ENCODE data around the gene PCDHGB4.
"Not testable (repeated sequence)": the region's sequence is repeated elsewhere in the genome, so short reads cannot be mapped to it uniquely, and the experiment has no call there.

Gene PCDHGB4

DNA sequence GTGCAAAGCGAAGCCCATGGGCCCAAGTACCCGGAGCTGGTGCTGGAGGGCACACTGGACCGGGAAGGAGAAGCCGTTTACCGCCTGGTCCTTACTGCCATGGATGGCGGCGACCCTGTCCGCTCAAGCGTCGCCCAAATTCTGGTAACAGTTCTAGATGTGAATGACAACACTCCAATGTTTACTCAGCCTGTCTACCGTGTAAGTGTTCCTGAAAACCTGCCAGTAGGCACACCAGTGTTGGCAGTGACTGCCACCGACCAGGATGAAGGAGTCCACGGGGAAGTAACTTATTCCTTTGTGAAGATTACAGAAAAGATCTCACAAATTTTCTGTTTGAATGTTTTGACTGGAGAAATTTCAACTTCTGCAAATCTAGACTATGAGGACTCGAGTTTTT is 12.9 kb upstream of the PCDHGB4 start:
- DNase-seq (ENCODE audit: low spot score), result no peak
- no CpG with 5 or more reads among the region's 14 CpGs for WGBS, 2 donors (ENCODE audit: extremely low coverage in 2 of 2, insufficient read length in 2 of 2, insufficient replicate concordance in 1 of 2)

DNA sequence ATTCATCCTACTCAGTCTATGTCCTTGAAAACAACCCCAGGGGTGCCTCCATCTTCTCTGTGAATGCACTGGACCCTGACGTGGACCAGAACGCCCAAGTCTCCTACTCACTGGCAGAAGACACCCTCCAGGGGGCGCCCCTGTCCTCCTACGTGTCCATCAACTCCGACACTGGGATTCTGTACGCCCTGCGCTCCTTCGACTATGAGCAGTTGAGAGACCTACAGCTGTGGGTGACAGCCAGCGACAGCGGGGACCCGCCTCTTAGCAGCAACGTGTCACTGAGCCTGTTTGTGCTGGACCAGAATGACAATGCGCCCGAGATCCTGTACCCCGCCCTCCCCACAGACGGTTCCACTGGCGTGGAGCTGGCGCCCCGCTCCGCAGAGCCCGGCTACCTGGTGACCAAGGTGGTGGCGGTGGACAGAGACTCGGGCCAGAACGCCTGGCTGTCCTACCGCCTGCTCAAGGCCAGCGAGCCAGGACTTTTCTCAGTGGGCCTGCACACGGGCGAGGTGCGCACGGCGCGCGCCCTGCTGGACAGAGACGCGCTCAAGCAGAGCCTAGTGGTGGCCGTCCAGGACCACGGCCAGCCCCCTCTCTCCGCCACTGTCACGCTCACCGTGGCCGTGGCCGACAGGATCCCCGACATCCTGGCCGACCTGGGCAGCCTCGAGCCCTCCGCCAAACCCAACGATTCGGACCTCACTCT is 11.9 kb upstream of the PCDHGB4 start:
- not testable (repeated sequence) for H3K27ac ChIP-seq (replicated peaks; ENCODE audit: low read length); DNase-seq (ENCODE audit: low spot score); H3K23ac ChIP-seq (ENCODE audit: low read depth, low read length, poor library complexity); H3K14ac ChIP-seq (ENCODE audit: low read length); H4K91ac ChIP-seq (ENCODE audit: low read depth, low read length, poor library complexity); H2BK12ac ChIP-seq (ENCODE audit: low read length); H2AK5ac ChIP-seq (ENCODE audit: low read depth, low read length); H3K18ac ChIP-seq (ENCODE audit: low read length); H2AFZ ChIP-seq (ENCODE audit: low read length); H2BK15ac ChIP-seq (ENCODE audit: low read length); H3K79me1 ChIP-seq (ENCODE audit: low read depth, low read length); H3K27me3 ChIP-seq (ENCODE audit: control insufficient read depth in 3 of 3, insufficient read depth in 3 of 3, low read depth in 1 of 3, low read length in 3 of 3); H3K4ac ChIP-seq (ENCODE audit: low read length); H2BK120ac ChIP-seq (ENCODE audit: low read depth, low read length); H3K4me2 ChIP-seq (ENCODE audit: insufficient read depth, low read length, poor library complexity, severe bottlenecking); H2BK5ac ChIP-seq (ENCODE audit: low read length); H3K4me1 ChIP-seq (ENCODE audit: control insufficient read depth in 2 of 2, insufficient read depth in 1 of 2, low read depth in 1 of 2, low read length in 2 of 2); H3K36me3 ChIP-seq (replicated peaks in 1 of 2; ENCODE audit: control insufficient read depth in 2 of 2, insufficient read depth in 2 of 2, low read length in 2 of 2); H4K8ac ChIP-seq (ENCODE audit: low read depth, low read length); H3K4me3 ChIP-seq (ENCODE audit: low read length in 2 of 2); H3K9ac ChIP-seq (ENCODE audit: low read depth, low read length, poor library complexity)
- H3K9me3 ChIP-seq (replicated peaks in 1 of 2; ENCODE audit: control insufficient read depth in 2 of 2, insufficient read depth in 1 of 2, low read depth in 1 of 2, low read length in 2 of 2), result peaks cover 34 to 39% of the 10 kb centered on the region in 2 donors
- WGBS, 2 donors (ENCODE audit: extremely low coverage in 2 of 2, insufficient read length in 2 of 2, insufficient replicate concordance in 1 of 2), result no CpG with 5 or more reads among the region's 48 CpGs

More for the DNA sequence above, 12.9 kb upstream of the PCDHGB4 start:
- no peak overlapping the region for H3K4ac ChIP-seq (ENCODE audit: low read length)
- peaks cover 39 to 42% of the 10 kb centered on the region in 2 donors for H3K9me3 ChIP-seq (replicated peaks in 1 of 2; ENCODE audit: control insufficient read depth in 2 of 2, insufficient read depth in 1 of 2, low read depth in 1 of 2, low read length in 2 of 2)
- peaks cover 0 to 1% of the 10 kb centered on the region in 2 donors for H3K36me3 ChIP-seq (replicated peaks in 1 of 2; ENCODE audit: control insufficient read depth in 2 of 2, insufficient read depth in 2 of 2, low read length in 2 of 2)
- no peak overlapping the region for H2AK5ac ChIP-seq (ENCODE audit: low read depth, low read length)
- no peak overlapping the region for H4K91ac ChIP-seq (ENCODE audit: low read depth, low read length, poor library complexity)
- no peak overlapping the region for H2AFZ ChIP-seq (ENCODE audit: low read length)
- no peak overlapping the region for H3K4me2 ChIP-seq (ENCODE audit: insufficient read depth, low read length, poor library complexity, severe bottlenecking)
- no peak overlapping the region for H2BK15ac ChIP-seq (ENCODE audit: low read length)
- H3K14ac ChIP-seq (ENCODE audit: low read length), result no peak overlapping the region
- no peak overlapping the region for H3K18ac ChIP-seq (ENCODE audit: low read length)
- H2BK12ac ChIP-seq (ENCODE audit: low read length), result no peak overlapping the region
- H3K79me1 ChIP-seq (ENCODE audit: low read depth, low read length), result no peaks in the 10 kb centered on the region
- H3K27ac ChIP-seq (replicated peaks; ENCODE audit: low read length), result no peak overlapping the region
- no peak overlapping the region for H2BK120ac ChIP-seq (ENCODE audit: low read depth, low read length)
- H2BK5ac ChIP-seq (ENCODE audit: low read length), result no peak overlapping the region
- no peak overlapping the region for H3K4me3 ChIP-seq (ENCODE audit: low read length in 2 of 2)
- H3K23ac ChIP-seq (ENCODE audit: low read depth, low read length, poor library complexity), result no peak overlapping the region
- no peak overlapping the region for H4K8ac ChIP-seq (ENCODE audit: low read depth, low read length)
- H3K4me1 ChIP-seq (ENCODE audit: control insufficient read depth in 2 of 2, insufficient read depth in 1 of 2, low read depth in 1 of 2, low read length in 2 of 2), result no peaks in the 10 kb centered on the region
- no peak overlapping the region for H3K9ac ChIP-seq (ENCODE audit: low read depth, low read length, poor library complexity)
- no peaks in the 10 kb centered on the region for H3K27me3 ChIP-seq (ENCODE audit: control insufficient read depth in 3 of 3, insufficient read depth in 3 of 3, low read depth in 1 of 3, low read length in 3 of 3)

DNA sequence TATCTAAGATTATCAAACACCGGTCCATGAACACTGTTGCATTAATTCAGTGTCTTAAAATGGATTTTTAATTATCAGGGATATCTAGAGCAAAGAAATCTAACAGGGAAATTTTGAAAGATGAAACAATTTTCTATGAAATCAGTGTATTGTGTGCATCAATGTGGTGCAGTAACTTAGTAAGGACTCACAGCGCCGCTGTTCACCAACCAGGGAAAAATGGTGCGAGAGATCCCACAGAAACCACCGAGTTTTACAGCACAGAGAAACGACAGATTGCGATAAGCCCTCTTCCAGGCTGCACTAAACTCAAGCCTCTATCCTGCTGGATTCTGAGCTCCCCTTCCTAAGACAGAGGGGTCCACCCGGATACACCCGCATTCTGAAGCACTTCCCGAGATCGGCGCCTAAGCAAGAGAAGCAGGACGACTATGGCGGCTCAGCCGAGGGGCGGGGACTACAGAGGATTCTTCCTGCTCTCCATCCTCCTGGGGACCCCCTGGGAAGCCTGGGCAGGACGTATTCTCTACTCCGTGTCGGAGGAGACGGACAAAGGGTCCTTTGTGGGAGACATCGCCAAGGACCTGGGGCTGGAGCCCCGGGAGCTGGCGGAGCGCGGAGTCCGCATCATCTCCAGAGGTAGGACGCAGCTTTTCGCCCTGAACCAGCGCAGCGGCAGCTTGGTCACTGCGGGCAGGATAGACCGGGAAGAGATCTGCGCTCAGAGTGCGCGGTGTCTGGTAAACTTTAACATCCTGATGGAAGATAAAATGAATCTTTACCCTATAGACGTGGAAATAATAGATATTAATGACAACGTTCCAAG is 4.8 kb upstream of the PCDHGB4 start, which contains the start of gene PCDHGA7:
Gene PCDHGA7 (plus strand): TSS at position 274 of the 826 bp plus-strand sequence. CDS start 158 bp downstream, at position 432.
- H3K4ac ChIP-seq (ENCODE audit: low read length), result no peak within 1 kb of the TSS
- H2BK12ac ChIP-seq (ENCODE audit: low read length), result no peak within 1 kb of the TSS
- no peak within 1 kb of the TSS for H3K14ac ChIP-seq (ENCODE audit: low read length)
- no peak within 1 kb of the TSS for H2AK5ac ChIP-seq (ENCODE audit: low read depth, low read length)
- no peak within 1 kb of the TSS for H3K4me2 ChIP-seq (ENCODE audit: insufficient read depth, low read length, poor library complexity, severe bottlenecking)
- DNase-seq (ENCODE audit: low spot score), result no peak
- no peak within 1 kb of the TSS for H2AFZ ChIP-seq (ENCODE audit: low read length)
- no peaks in the 10 kb centered on the region for H3K36me3 ChIP-seq (replicated peaks in 1 of 2; ENCODE audit: control insufficient read depth in 2 of 2, insufficient read depth in 2 of 2, low read length in 2 of 2)
- peak within 1 kb of the TSS; percentile 24 for H2BK5ac ChIP-seq (ENCODE audit: low read length)
- H3K4me3 ChIP-seq (ENCODE audit: low read length in 2 of 2), result no peak within 1 kb of the TSS
- peak within 1 kb of the TSS; percentile 22 for H3K9ac ChIP-seq (ENCODE audit: low read depth, low read length, poor library complexity)
- peaks cover 17 to 27% of the 10 kb centered on the region in 2 donors for H3K9me3 ChIP-seq (replicated peaks in 1 of 2; ENCODE audit: control insufficient read depth in 2 of 2, insufficient read depth in 1 of 2, low read depth in 1 of 2, low read length in 2 of 2)
- H4K8ac ChIP-seq (ENCODE audit: low read depth, low read length), result no peak within 1 kb of the TSS
- no peak within 1 kb of the TSS for H4K91ac ChIP-seq (ENCODE audit: low read depth, low read length, poor library complexity)
- no CpG with 5 or more reads among the region's 37 CpGs for WGBS, 2 donors (ENCODE audit: extremely low coverage in 2 of 2, insufficient read length in 2 of 2, insufficient replicate concordance in 1 of 2)
- no peak within 1 kb of the TSS for H3K27ac ChIP-seq (replicated peaks; ENCODE audit: low read length)
- no peak within 1 kb of the TSS for H3K23ac ChIP-seq (ENCODE audit: low read depth, low read length, poor library complexity)
- no peak within 1 kb of the TSS for H2BK15ac ChIP-seq (ENCODE audit: low read length)
- H3K4me1 ChIP-seq (ENCODE audit: control insufficient read depth in 2 of 2, insufficient read depth in 1 of 2, low read depth in 1 of 2, low read length in 2 of 2), result no peaks in the 10 kb centered on the region
- H3K79me1 ChIP-seq (ENCODE audit: low read depth, low read length), result no peaks in the 10 kb centered on the region
- H3K18ac ChIP-seq (ENCODE audit: low read length), result no peak within 1 kb of the TSS
- H3K27me3 ChIP-seq (ENCODE audit: control insufficient read depth in 3 of 3, insufficient read depth in 3 of 3, low read depth in 1 of 3, low read length in 3 of 3), result no peaks in the 10 kb centered on the region
- H2BK120ac ChIP-seq (ENCODE audit: low read depth, low read length), result no peak within 1 kb of the TSS

DNA sequence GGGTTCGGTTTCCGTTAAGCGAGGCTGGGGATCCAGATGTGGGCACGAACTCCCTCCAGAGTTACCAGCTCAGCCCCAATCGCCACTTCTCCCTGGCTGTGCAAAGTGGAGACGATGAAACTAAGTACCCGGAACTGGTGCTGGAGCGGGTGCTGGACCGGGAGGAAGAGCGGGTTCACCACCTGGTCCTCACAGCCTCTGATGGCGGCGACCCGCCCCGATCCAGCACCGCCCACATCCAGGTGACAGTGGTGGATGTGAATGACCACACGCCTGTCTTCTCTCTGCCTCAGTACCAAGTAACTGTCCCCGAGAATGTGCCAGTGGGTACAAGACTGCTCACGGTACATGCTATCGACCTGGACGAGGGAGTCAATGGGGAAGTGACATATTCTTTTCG is 4.2 kb upstream of the PCDHGB4 start:
- Histone ChIP-seq H3K27me3 (ENCODE audit: control insufficient read depth in 3 of 3, insufficient read depth in 3 of 3, low read depth in 1 of 3, low read length in 3 of 3) (no peaks in the 10 kb centered on the region), H2AFZ (ENCODE audit: low read length) (no peak overlapping the region), H3K27ac (replicated peaks; ENCODE audit: low read length) (no peak overlapping the region), H2AK5ac (ENCODE audit: low read depth, low read length) (no peak overlapping the region), H4K91ac (ENCODE audit: low read depth, low read length, poor library complexity) (no peak overlapping the region), H3K79me1 (ENCODE audit: low read depth, low read length) (peaks cover under 1% of the 10 kb centered on the region), H2BK12ac (ENCODE audit: low read length) (no peak overlapping the region), H3K18ac (ENCODE audit: low read length) (no peak overlapping the region), H3K4me2 (ENCODE audit: insufficient read depth, low read length, poor library complexity, severe bottlenecking) (no peak overlapping the region), H3K4ac (ENCODE audit: low read length) (no peak overlapping the region), H3K4me3 (ENCODE audit: low read length in 2 of 2) (no peak overlapping the region), H2BK120ac (ENCODE audit: low read depth, low read length) (no peak overlapping the region), H2BK5ac (ENCODE audit: low read length) (peak overlapping the region; percentile 24), H3K23ac (ENCODE audit: low read depth, low read length, poor library complexity) (no peak overlapping the region), H3K9me3 (replicated peaks in 1 of 2; ENCODE audit: control insufficient read depth in 2 of 2, insufficient read depth in 1 of 2, low read depth in 1 of 2, low read length in 2 of 2) (peaks cover 20 to 30% of the 10 kb centered on the region in 2 donors), H3K14ac (ENCODE audit: low read length) (no peak overlapping the region), H3K9ac (ENCODE audit: low read depth, low read length, poor library complexity) (peak overlapping the region; percentile 22), H3K4me1 (ENCODE audit: control insufficient read depth in 2 of 2, insufficient read depth in 1 of 2, low read depth in 1 of 2, low read length in 2 of 2) (no peaks in the 10 kb centered on the region), H2BK15ac (ENCODE audit: low read length) (no peak overlapping the region), H4K8ac (ENCODE audit: low read depth, low read length) (no peak overlapping the region), H3K36me3 (replicated peaks in 1 of 2; ENCODE audit: control insufficient read depth in 2 of 2, insufficient read depth in 2 of 2, low read length in 2 of 2) (no peaks in the 10 kb centered on the region)
- no CpG with 5 or more reads among the region's 21 CpGs for WGBS, 2 donors (ENCODE audit: extremely low coverage in 2 of 2, insufficient read length in 2 of 2, insufficient replicate concordance in 1 of 2)
- no peak for DNase-seq (ENCODE audit: low spot score)

Data from neuronal stem cell (in vitro differentiated cells).